ENCODE measurements around the gene PAX6.

GRCh38 chr11:31828217-31828616 is 17.1 kb upstream of the PAX6 start:
- no peak for TF ChIP-seq GATA2 (IDR thresholded peaks at IDR 0.05; ENCODE audit: low read depth, low read length)
- no peak for TF ChIP-seq GATA3 (IDR thresholded peaks at IDR 0.05; ENCODE audit: low read depth, low read length)
